Measurements from ENCODE around the gene KRT20.
"Not testable (repeated sequence)": the region's sequence is repeated elsewhere in the genome, so short reads cannot be mapped to it uniquely, and the experiment has no call there.

The KRT20 gene

DNA sequence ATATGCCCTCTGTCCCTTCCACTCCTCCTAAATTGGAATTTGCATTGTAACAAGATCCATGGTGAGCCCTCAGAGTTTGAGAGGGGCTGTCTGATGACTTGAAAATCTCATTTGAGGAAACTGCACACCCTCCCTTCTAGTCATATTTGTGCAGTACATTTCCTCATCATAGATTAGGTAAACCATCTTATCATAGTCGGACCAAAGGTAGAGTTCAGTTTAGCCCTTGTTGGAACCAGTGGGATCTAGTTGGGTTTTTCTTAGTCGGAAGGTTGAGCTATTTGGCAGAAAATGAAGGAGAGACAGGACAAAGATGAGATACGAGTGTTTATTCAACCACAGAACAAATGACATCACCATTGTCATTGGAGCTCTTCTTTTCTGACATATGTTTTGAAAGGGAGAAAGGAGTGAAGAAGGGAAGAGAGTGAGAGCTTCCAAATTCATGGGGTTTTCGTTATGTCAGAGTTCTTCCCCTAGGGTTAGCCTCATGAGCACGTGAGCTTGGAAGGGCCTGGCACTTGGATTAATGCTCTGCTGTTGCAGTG, 15.8 kb upstream of the KRT20 start:
- DNase-seq (ENCODE audit: low read depth in 3 of 3, low spot score in 1 of 3) = no peak

- DNase-seq (ENCODE audit: low read depth in 3 of 3, low spot score in 1 of 3) = no peak
Observed at GRCh38 chr17:40896916-40897455, 11.9 kb upstream of the KRT20 start.

DNA sequence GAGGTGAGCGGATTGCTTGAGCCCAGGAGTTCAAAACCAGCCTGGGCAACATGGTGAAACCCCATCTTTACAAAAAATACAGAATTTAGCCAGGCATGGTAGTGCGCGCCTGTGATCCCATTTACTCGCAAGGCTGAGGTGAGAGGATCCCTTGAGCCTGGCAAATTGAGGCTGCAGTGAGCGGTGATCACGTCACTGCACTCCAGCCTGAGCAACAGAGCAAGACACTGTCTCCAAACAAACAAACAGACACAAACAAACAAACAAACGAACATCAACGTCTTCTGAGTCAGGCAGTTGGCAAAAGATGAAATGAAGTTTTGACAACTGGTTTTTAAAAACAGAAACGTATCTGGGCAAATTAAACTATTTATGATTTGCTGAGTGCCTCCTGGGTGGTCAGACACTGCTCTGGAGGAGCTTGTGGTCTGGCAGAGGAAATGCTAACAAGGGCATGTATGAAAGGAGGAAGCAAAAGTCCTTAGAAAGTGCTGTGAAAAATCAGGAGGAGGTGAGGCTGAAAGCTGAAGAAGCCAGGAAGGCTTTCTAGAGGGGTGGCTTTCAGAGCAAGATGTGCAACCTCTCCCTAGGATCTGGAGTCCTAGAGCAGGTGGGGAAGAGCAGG, 10.2 kb upstream of the KRT20 start:
- no peak for DNase-seq (ENCODE audit: low read depth in 3 of 3, low spot score in 1 of 3)

DNA sequence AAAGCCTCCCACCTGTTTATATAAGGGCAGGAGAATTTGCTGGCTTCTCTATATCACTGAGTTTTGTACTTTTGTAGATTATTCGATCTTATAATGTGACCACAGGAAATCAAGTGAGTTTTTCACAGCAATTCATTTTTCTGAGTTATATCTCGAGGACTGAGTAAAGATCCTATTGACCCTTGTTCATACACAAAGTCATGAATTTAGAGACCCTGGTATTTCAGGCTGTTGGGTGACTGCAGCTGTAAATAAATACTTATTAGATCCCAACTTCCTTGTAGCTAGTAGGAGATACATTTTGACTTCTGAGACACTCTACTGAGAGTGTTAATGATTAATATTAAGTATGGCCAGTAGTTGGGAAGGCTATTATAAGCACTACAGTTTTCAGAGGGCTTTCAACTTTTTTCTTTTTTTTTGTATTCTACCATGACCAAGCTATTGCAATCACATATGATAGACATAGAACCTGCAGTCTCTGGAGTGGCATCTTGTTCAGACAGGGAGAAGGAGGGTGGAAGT, 3.2 kb upstream of the KRT20 start:
- no peak for DNase-seq (ENCODE audit: low read depth in 3 of 3, low spot score in 1 of 3)

DNA sequence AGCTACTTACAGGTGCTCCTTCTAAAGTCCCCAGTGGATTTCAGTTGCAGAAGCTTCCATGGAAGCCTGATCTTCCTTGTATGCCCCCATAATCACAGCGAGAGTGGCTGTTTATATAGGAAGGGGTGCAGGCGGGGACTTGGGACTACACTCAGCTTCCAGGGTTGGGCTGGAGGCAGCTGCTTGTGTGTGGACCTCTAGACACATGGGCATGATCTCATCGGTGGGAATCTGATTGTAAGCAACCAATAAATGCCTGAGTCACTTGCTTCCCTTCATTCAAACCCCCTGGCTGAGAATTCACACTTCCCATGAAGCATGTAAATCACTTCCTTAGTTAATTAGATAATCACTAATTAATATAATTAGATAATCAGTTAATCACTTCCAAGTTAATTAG, 1.0 kb upstream of the KRT20 start:
- DNase-seq (ENCODE audit: low read depth in 3 of 3, low spot score in 1 of 3) = no peak

DNA sequence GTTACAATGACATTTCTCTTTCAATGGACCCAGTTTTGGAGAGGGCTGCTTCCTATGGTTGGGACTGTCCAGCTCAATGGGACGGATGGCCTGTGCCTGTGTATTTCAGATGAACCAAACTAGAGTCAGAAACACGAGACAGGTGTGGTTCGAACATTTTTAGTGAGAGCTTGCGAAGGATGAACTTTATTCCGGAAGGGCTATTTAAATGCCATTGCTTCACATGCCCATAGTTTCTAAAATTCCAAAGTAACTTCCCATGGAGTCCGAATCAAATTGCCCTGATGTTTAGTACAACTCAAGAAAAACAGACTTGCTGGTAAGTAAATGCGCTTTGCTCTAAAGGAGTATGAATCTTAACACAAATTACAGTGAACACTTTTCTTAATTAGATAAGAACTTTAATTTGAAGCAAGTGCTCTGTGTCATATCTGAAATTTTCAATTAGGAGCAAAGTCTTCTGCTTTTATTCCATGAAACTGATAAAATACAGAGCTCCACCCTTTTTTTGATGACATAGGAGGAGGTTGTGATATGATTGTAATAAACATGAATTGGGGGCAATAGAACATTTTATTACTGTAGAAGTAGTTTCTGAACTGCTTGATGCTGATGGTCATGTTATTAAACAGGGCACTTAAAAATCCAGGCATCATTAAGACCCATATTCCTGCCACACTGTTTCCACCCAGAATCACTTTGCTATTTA, 1.3 kb downstream of the KRT20 start:
- no peak for DNase-seq (ENCODE audit: low read depth in 3 of 3, low spot score in 1 of 3)

- DNase-seq (ENCODE audit: low read depth in 3 of 3, low spot score in 1 of 3) = no peak
Observed at GRCh38 chr17:40883031-40883430, 2.0 kb downstream of the KRT20 start.

DNA sequence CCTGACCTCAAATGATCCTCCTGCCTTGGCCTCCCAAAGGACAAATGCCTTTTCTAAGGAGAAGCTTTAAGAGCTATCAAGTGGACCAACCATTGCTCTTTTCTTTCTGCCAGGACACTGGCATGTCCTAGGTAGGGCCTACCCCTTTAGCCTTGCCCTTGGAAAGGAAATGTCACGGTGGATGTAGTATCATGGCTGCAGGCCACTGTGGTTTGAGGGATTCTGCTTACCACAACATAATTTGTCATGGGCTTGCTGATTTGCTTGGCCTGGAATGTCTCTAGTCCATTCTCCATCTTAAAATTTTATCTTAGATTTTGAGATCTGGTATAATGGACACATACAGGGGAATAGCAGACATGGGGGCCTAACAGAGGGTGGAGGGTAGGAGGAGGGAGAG, 6.0 kb downstream of the KRT20 start:
- no peak for DNase-seq (ENCODE audit: low read depth in 3 of 3, low spot score in 1 of 3)

DNA sequence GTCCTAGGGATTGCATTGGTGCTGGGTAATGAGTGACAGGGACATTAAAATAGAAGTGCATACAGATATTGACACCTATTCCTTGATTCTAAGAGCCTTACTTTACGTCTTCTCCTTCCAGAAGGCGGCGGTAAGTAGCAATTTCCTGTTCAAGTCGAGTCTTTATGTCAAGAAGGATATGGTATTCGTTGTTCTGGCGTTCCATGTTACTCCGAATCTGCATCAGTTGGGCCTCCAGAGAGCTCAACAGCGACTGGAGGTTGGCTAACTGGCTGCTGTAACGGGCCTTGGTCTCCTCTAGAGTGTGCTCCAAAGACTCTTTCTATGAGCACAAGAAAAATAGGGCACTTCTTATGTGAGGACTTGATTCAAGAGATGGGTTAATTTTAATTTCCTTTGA, 7.0 kb downstream of the KRT20 start:
- DNase-seq (ENCODE audit: low read depth in 3 of 3, low spot score in 1 of 3) = no peak

GRCh38 chr17:40873801-40874200, 11.2 kb downstream of the KRT20 start:
- DNase-seq (ENCODE audit: low read depth in 3 of 3, low spot score in 1 of 3) = no peak

- no peak for DNase-seq (ENCODE audit: low read depth in 3 of 3, low spot score in 1 of 3)
Observed at GRCh38 chr17:40873255-40873654, 11.8 kb downstream of the KRT20 start.

DNA sequence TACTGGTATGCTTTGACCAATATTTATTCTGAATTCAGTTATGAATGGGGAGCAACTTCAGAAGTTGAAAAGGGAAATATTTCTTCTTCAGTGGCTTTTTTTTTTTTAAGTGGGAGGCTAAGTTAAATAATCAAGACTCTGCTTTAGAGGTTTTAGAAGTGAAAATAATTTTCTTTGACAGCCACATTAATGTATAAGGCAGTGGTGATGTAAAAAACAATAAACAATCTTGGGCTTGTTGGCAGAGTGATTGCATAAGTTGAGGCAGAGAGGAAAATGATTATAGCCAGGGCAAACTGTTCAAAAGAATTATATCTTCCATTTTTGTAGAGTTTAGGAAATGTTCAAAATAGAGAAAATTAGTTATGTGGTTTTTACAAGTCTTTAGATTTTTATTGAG, 12.6 kb downstream of the KRT20 start:
- DNase-seq (ENCODE audit: low read depth in 3 of 3, low spot score in 1 of 3) = no peak

- DNase-seq (ENCODE audit: low read depth in 3 of 3, low spot score in 1 of 3) = no peak
Observed at GRCh38 chr17:40871316-40871715, 13.7 kb downstream of the KRT20 start.

- no peak for DNase-seq (ENCODE audit: low read depth in 3 of 3, low spot score in 1 of 3)
Observed at GRCh38 chr17:40870136-40870535, 14.9 kb downstream of the KRT20 start.

- DNase-seq (ENCODE audit: low read depth in 3 of 3, low spot score in 1 of 3) = no peak
Observed at GRCh38 chr17:40866838-40867237, 18.2 kb downstream of the KRT20 start, which contains the start of gene KRT12. Gene KRT12 (minus strand): TSS chr17:40867223. CDS start chr17:40867186, 37 bp downstream.

DNA sequence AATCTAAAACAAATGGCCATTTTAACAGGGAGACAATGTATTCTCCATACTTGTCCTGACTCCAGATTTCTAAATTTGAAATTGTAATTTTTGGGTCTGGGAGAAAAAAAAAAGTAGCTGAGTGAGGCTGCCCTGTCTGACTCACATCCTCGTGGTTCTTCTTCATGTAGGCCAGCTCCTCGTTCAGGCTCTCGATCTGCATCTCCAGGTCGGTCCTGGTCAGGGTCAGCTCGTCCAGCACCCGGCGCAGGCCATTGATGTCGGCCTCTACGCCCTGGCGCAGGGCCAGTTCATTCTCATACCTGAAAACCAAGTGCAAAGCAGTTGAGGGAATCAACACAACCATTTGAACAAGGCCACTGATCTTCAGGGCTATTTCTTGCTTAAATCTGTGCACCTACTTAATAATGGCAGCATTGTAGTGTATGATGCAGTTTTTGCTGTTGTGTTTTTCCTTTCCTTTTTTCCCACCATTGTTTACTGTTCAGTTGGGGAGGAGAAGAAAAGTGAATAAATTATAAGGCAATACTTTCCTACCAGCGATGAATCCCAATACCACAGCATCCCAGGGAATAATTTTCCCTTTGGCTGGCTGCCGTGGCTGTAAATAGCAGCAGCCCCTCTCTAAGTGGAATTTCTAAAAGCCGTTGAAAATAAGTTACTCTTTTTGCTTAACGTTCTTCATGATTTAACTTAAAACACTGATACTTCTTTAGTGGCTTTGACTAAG, 20.2 kb downstream of the KRT20 start:
- DNase-seq (ENCODE audit: low read depth in 3 of 3, low spot score in 1 of 3) = no peak

GRCh38 chr17:40862985-40863733, 21.9 kb downstream of the KRT20 start:
- DNase-seq (ENCODE audit: low read depth in 3 of 3, low spot score in 1 of 3) = no peak

GRCh38 chr17:40859536-40859935, 25.5 kb downstream of the KRT20 start:
- DNase-seq (ENCODE audit: low read depth in 3 of 3, low spot score in 1 of 3) = no peak

- not testable (repeated sequence) for DNase-seq (ENCODE audit: low read depth in 3 of 3, low spot score in 1 of 3)
Observed at GRCh38 chr17:40858667-40859066, 26.4 kb downstream of the KRT20 start.

DNA sequence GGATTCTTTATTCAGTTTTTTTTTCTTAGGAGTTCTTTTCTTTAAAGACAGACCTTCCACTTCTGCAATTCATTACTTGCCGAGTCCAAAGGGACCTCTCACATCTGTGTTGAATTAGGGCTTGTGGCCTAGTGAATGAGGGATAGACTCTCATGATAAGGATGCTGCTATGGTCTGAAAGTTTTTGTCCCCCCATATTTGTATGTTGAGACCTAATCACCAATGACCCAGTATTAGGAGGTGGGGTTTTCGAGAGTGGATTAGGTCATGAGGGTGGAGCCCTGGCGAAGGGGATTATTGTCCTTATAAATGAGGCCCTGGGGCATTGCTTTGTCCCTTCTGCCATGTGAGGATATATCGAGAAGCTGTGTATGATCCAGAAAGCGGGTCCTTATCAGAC, 27.5 kb downstream of the KRT20 start:
- DNase-seq (ENCODE audit: low read depth in 3 of 3, low spot score in 1 of 3) = no peak

Measured in stimulated activated CD4-positive, alpha-beta T cell treated with anti-CD3 and anti-CD28 coated beads, TNF-alpha, amount 100 ng/mL, for 1 hour (primary cell).